NCI-H524 (cell line): Measurements from ENCODE around the gene HARS2.
"Not testable (repeated sequence)": the region's sequence is repeated elsewhere in the genome, so short reads cannot be mapped to it uniquely, and the experiment has no call there.

Source experiments
- DNase-seq, 2 experiments: peaks; one replicate each; lab custom pipeline; 2025; lab: John Stamatoyannopoulos, UW

Gene HARS2

DNA sequence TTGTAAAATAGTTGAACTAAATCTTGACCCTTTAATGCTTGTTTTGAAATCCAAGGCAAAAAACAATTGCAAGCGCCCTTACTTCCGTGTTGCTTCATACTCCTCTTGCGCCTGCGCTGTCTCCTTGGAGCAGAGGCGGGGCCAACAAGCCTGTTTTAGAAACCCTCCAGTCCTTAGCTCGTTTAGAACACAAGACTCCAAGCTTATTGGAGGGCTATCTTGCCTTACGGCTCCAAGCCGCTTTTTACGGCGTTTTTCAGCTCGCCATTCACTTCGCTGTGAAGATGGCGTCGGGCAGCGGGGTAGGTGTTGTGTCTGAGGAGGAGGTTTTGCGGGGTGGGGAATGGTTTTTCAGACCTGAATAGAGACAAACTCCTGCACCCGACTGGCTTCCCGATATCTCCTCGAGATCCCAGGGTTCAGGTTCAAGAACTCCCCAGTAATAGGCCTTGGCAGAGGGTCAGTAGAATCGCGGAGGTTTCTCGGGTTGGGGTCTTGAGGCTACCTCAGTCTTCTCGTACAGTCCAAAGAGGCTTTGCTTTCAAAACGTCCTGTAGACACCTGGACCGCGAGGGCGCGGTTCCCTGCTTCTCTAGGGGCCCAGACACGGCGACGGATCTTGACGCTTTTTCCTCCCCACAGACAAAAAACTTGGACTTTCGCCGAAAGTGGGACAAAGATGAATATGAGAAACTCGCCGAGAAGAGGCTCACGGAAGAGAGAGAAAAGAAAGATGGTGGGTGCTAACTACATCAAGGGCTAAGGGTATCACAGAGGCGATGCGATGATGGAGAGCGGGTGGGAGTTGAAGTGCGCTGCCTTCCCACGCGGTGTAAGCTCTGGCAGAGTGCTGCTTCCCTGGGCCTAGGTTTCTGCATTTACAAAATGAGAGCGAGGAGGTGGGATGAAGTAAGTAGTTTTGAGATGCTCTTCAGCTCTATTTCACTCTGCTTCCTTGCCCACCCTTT, 9.2 kb downstream of the HARS2 start, which contains the start of gene ZMAT2:
ZMAT2 (plus strand) TSS at position 271 of the 968 bp plus-strand sequence; CDS start at position 285, 14 bp downstream.
- DNase-seq = peak; percentile 94 to 96

DNA sequence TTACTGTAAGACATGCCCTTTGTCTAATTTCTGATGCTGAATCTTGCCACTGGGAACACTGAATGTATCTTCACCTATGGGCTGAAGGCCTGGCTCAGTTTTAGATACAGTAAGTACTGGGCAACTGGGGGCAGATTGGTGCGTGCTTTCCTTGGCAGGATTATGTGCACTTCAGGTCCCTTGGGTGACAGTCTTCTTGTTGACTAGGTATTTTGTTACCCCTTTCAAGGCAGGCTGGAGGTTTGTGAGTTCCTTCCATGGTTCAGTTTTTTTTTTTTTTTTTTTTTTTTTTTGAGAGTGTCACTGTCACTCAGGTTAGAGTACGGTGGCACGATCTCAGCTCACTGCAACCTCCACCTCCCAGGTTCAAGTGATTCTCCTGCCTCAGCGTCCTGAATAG, 16.6 kb downstream of the HARS2 start:
- no peak for DNase-seq

DNA sequence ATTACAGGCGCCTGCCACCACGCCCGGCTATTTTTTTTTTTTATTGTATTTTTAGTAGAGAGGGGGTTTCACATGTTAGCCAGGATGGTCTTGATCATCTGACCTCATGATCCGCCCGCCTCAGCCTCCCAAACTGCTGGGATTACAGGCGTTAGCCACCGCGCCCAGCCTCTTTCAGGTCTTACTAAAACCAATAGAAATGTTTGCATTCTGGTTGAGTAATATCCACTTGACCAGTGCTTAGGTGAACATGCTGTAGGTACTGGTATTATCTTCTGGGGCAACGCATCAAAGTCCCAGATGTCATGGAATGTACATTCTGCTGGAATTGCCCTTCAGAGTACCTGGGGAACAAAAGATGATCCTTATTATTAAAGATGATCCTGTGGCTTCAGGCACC, 17.5 kb downstream of the HARS2 start:
- DNase-seq = not testable (repeated sequence)

DNA sequence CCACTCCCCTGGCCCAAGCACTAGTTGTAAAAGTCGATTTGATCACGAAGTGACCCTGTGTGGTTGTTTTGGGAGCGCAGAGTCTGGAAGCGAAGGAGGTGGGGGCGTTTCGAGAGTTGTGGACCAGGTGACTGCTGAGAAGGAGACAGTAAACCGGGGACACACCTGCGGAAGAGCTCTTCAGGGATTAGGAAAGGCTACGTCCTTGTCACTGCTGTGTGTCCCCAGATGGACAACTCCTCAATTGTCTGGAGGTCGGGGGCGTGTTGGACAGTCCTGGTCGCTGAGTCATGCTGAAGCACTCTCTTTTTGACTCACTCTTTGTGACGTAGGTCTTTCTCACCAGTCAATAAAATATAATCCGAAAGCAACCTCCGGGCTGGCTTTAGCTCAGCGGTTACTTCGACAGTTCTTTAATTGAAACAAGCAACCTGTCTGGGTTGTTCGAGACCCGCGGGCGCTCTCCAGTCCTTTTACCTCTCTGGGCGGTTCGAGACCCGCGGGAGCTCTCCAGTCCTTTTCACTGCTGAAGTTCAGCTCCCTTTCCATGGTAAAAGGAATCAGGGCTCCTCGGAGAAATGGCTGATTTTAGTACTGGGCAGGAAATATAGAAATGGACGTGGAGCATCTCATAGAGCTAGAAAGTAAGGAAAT, 19.8 kb downstream of the HARS2 start:
- peak; percentile 87 to 95 for DNase-seq

DNA sequence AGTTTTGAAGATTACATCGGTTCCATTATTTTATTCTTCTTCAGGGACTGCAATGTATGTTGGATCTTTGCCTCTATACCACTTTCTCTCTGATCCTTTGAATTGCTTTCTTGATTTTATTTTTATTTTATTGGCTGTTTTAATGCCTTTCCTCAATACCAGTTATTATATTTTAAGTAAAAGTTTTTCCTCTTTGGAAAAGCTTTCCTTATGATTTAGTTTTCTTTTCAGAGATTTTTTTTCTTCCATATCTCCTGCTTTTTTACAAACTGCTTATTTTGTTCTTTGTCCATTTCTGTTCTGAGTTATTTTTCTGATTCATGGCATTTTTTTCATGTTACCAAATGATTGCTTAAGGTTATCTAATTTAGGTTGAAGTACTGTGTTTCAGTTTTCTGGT, 20.5 kb downstream of the HARS2 start:
- no peak for DNase-seq

DNA sequence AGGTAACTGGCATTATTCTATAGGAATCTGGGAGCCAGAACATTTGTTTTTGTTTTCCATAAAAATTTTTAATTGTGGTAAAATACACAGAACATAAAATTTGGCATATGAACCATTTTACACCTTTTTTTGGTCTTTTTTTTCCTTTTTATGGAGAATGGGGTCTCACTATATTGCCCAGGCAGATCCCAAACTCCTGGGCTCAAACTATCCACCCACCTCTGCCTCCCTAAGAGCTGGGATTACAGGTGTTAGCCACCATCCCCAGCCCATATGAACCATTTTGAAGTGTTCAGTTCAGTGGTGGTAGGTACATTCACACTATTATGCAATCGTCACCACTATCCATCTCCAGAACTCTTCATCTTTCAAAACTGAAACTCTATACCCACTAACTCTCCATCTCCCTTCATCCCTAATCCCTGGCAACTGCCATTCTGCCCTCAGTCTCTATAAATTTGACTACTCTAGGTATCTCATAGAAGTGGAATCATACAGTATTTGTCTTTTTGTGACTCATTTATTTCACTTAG, 22.4 kb downstream of the HARS2 start:
- DNase-seq = no peak

DNA sequence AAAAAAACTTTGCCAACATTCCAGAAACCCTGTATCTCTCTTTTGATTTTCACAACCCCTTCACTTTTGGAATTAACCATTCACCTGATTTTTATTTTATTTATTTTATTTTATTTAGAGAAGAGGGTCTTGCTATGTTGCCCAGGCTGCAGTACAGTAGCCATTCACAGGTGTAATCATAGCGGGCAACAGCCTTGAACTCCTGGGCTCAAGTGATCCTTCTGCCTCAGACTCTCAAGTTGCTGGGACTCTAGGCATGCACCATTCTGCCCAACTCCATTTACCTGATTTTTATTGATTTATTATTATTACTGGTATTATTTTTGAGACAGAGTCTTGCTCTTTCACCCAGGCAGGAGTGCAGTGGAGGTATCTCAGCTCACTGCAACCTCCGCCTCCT, 25.0 kb downstream of the HARS2 start:
- DNase-seq = not testable (repeated sequence)

DNA sequence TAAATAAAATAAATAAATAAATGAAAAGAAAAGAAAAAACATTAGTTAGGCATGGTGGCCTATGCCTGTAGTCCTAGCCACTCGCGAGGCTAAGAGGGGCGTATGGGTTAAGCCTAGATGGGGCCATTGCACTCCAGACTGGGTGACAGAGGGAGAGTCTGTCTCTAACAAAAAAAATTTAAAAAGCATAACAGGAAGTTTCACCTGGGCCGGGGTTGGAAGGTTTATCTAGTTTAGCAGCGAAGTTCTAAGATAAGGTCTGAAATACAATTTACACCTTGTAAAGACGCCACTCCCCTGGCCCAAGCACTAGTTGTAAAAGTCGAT, 27.0 kb downstream of the HARS2 start:
- DNase-seq = no peak

DNA sequence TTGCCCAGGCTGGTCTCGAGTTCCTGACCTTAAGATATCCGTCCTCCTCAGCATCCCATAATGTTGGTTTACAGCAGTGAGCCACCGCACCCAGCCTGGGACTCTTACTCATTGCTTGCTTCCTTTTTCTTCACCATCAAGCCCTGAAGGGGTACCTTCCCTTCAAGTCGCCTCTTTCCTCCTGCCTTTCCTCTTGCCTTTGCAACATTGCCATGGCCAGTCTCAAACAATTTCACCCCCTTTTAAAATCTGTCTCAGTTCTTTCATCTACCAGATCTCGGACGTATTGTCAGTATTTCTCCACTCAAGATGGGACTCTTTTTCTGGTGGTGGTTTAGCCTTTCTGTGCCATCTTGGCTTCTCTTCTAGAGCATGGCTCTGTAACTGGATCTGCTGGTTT, 29.5 kb downstream of the HARS2 start:
- not testable (repeated sequence) for DNase-seq

DNA sequence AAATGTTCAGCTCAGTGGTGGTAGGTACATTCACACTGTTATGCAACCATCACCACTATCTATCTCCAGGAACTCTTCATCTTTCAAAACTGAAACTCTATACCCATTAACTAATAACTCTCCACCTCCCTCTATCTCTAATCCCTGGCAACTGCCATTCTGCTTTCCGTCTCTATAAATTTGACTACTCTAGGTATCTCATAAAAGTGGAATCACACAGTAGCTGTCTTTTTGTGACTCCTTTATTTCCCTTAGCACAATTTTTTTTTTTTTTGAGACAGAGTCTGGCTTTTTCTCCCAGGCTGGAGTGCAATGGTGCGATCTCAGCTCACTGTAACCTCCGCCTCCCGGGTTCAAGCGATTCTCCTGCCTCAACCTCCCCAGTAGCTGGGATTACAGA, 30.1 kb downstream of the HARS2 start:
- peak in 1 of 2 experiments; percentile 37 for DNase-seq

DNA sequence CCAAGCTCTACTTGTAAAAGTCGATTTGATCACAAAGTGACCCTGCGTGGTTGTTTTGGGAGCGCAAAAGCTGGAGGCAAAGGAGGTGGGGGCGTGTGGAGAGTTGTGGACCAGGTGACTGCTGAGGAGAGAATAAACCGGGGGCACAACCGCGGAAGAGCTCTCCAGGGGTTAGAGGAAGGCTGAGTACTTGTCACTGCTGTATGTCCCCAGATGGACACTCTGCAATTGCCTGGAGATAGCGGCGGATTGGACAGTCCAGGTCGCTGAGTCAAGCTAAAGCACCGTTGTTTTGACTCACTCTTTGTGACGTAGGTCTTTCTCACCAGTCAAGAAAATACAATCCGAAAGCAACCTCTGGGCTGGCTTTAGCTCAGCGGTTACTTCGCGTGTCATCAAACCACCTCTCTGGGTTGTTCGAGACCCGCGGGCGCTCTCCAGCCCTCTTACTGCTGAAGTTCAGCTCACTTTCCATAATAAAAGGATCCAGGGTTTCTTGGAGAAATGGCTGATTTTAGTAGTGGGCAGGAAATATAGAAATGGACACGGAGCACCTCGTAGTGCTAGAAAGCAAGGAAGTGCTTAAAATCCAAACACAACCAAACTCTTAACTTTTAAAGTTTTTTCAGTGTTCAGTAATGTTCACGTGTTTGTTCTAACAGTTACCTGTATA, 34.7 kb downstream of the HARS2 start:
- no peak for DNase-seq

DNA sequence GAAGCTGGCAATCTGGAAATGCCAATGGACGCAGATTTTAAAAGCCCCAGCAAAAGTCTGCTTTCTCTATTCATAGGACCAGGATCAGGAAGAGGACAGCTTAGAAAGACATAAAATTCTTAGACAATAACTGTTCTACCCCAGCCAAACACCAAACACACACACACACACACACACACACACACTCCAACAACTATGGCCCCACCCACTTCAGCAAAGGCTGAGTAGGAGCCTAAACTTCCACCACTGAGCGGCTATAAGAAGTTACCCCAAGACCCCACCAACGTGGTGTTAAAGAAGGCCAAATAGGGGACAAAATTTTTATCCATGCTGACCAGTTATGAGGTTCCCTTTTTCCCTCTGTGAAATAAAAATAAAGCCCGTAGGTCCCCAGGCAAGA, 41.8 kb downstream of the HARS2 start:
- DNase-seq = no peak

DNA sequence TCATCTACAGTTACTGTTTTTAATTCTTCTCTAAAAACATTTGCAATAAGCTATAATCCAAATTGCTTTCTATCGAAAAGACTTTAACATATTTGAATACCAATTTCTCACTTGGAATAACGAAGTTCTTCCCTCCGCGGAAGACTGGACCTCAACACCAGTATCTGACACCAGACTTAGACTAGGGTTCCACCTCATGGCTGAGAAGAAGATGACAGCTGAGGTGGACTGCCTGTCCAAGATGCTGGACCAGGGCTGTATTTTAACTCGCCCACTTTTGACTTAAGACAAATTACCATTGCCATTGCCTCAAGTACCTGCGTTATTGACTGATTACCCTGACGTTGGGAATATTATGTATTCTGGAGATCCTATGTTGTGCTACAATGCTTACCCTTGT, 43.1 kb downstream of the HARS2 start:
- DNase-seq = no peak

DNA sequence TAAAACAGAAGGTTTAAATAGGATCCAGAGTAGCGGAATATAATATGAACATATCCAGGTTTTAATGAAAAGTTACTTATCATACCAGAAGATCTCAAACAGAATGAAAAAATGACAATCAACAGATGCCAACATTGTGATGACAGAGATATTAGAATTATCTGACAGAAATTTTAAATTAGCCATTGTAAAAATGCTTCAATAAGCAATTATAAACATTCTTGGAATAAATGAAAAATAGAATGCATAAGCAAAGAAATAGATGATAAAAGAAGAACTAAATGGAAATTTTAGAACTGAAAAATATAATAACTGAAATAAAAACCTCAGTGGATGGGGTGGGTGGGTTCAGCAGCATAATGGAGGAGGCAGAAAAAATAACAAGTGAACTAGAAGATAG, 46.2 kb downstream of the HARS2 start:
- no peak for DNase-seq

DNA sequence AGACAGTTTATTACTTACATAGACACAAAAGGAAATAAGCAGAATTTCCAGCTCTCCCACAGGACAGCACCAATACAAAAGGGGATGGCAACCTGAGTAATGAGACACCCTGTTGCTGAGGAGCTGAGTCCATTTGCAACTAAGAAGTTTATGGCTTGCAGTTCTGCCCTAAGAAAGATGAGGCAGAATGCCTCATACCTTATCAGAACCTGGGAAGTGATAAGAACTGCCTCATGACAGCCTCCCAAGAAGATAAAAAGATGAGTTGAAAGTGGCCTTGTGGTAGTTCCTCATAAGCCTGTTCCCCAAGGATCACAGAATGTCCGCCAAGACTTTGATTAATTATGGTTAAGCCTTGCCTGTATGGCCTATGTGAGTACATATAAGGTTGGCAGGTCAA, 50.7 kb downstream of the HARS2 start:
- DNase-seq = no peak
